Measurements from ENCODE around the gene PDE3B.

DNA sequence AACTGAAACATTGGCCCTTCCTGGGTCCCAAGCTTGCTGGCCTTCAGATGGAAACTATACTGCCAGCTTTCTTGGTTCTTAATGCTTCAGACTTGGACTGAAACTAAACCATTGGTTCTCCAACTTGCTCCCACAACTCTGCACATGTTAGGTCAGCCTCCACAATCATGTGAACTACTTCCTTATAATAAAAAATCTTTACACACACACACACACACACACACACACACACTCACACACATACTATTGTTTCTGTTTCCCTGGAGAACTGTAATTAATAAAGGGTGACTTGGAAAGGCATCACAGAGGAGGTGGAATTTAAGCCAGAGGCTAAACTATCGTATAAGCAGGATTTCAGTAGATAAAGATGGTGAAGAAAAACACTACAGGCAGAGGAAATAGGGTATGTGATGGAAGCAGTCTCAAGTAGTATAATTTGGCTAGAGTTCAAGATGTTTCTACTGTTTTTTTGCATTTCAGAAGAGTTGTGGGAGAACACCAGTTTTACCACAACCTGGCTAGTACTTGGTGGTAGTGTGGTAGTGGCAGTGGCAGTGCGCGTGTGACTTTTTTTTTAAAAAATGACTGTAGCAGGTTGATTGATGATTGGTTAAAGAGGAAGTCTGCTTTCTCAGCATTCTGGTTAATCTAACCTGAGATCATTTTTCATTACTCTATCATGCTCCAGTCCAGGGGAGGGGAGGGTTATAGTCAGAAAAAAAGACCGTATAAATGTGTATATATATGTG lies 70.1 kb downstream of the PDE3B start:
- TF ChIP-seq ZFX (IDR thresholded peaks at IDR 0.05): no peak
- TF ChIP-seq, protein P1, sequence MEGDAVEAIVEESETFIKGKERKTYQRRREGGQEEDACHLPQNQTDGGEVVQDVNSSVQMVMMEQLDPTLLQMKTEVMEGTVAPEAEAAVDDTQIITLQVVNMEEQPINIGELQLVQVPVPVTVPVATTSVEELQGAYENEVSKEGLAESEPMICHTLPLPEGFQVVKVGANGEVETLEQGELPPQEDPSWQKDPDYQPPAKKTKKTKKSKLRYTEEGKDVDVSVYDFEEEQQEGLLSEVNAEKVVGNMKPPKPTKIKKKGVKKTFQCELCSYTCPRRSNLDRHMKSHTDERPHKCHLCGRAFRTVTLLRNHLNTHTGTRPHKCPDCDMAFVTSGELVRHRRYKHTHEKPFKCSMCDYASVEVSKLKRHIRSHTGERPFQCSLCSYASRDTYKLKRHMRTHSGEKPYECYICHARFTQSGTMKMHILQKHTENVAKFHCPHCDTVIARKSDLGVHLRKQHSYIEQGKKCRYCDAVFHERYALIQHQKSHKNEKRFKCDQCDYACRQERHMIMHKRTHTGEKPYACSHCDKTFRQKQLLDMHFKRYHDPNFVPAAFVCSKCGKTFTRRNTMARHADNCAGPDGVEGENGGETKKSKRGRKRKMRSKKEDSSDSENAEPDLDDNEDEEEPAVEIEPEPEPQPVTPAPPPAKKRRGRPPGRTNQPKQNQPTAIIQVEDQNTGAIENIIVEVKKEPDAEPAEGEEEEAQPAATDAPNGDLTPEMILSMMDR (conservative IDR thresholded peaks at IDR 0.05): no peak
